ENCODE results near the gene RCAN1.
"Not testable (repeated sequence)": the region's sequence is repeated elsewhere in the genome, so short reads cannot be mapped to it uniquely, and the experiment has no call there.

- TF ChIP-seq CTCF (IDR thresholded peaks at IDR 0.05; ENCODE audit: low read depth, low read length); EZH2phosphoT487 (IDR thresholded peaks at IDR 0.05; ENCODE audit: low read depth): not testable (repeated sequence)
Measured at GRCh38 chr21:34563370-34563769, 51.5 kb downstream of the RCAN1 start.

All from OCI-LY3 (cell line).